ENCODE results near the gene GET4. TPM values are rescaled to one million over a fixed set of nuclear protein-coding genes. Genes with fewer than 3 reads are reported as not detected.

GET4 gene
- total and polyA plus RNA-seq, 12 donors = 38.3 to 190 (median 69.4) TPM

DNA sequence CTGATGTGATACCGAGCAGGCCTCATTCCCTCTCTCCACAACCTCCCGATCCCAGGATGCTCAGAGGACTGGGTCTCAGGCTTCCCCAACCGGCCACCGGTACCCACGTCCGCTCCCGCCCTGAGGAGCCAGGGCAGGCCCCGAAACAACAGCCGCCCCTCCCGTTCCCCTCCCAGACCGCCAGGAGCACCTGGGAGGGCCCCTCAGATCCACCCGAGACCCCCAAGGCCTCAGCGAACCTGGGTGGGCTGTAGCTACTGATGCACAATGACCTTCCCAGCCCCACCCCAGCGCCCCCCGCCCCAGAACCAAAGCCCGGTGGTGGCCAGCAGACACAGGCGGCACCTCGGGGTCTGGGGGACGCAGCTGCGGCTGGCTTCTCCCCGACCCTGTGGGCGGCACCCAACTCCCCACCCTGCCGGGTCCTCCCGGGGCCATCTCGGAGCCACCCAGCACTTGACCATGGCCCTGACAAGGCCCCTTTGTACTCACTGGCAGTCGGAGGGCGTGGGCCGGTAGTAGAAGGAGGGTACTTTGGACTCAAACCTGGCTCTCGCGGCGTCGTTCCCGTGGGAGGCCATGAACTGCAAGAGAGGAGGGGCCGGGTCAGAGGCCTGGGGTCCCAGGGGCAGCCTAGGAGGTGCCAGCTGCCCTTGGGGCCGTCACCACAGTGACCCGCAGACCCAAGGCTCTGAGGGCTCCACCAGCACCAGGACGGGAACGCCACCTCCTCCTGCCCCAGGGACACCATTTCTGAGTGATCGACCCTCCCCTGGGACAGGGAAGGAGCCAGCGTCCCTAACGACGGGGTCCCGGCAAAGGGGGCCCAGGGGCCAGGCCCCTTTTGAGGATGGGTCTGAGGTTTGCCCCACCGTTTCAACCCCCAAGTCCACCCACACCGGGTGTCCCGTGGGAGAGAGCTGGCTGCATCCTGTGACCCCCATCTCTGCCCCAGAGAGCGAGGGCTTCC, 50.0 kb downstream of the GET4 start:
- Histone ChIP-seq H3K9me3 (replicated peaks in 1 of 3) (no peaks in the 10 kb centered on the region), H3K27ac (no peak overlapping the region), H3K4me3 (no peak overlapping the region), H3K4me1 (replicated peaks in 1 of 2) (no peaks in the 10 kb centered on the region), H3K27me3 (no peaks in the 10 kb centered on the region), H3K36me3 (replicated peaks in 1 of 2) (no peaks in the 10 kb centered on the region)
- 80 to 89% (median 83%) methylated on average over 21 to 47 of the region's 47 CpGs for WGBS, 4 donors
- TF ChIP-seq POLR2A (IDR thresholded peaks at IDR 0.05) = no peak
- TF ChIP-seq, protein P1, sequence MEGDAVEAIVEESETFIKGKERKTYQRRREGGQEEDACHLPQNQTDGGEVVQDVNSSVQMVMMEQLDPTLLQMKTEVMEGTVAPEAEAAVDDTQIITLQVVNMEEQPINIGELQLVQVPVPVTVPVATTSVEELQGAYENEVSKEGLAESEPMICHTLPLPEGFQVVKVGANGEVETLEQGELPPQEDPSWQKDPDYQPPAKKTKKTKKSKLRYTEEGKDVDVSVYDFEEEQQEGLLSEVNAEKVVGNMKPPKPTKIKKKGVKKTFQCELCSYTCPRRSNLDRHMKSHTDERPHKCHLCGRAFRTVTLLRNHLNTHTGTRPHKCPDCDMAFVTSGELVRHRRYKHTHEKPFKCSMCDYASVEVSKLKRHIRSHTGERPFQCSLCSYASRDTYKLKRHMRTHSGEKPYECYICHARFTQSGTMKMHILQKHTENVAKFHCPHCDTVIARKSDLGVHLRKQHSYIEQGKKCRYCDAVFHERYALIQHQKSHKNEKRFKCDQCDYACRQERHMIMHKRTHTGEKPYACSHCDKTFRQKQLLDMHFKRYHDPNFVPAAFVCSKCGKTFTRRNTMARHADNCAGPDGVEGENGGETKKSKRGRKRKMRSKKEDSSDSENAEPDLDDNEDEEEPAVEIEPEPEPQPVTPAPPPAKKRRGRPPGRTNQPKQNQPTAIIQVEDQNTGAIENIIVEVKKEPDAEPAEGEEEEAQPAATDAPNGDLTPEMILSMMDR (IDR thresholded peaks at IDR 0.05) = no peak
- DNase-seq = peak in 1 of 7 donors; percentile 13
- intact Hi-C loops (cut with DNase I) = no loop called here

DNA sequence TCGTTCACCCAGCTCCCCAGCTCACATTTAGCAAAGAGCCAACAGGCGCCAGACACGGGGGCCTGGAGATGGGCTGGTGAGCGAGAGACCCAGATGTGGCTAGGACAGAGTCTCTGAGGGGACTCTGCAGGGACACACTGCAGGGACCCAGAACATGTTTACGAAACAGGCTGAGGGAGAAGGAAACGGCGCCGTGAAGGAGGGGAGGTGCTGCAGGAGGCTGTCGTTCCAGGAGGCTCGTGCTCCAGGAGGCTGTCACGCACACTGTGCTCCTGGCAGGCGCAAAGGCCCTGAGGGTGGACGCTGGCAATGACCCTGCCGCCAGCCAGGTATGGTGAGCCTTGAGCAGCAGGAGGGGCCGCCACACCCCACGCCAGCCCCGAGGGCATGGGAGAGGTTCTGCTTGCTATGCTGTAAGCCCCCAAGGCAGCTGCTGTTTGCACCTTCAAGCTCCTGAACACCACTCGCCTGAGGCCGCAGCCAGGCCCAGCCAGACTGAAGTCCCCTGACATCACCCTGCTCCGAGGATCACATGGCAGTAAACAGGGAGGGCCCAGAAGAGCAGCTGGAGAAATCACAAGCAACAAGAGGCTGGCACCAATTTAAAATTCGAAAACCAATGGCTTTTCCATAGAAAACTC, 50.8 kb downstream of the GET4 start:
- H3K4me1 ChIP-seq (replicated peaks in 1 of 2) = no peaks in the 10 kb centered on the region
- H3K27ac ChIP-seq = no peak overlapping the region
- intact Hi-C loops (cut with DNase I) = no loop called here
- WGBS, 4 donors = 75 to 83% (median 81%) methylated on average over 16 to 21 of the region's 21 CpGs
- H3K9me3 ChIP-seq (replicated peaks in 1 of 3) = no peaks in the 10 kb centered on the region
- peak in 1 of 7 donors; percentile 13 for DNase-seq
- H3K4me3 ChIP-seq = no peak overlapping the region
- no peaks in the 10 kb centered on the region for H3K36me3 ChIP-seq (replicated peaks in 1 of 2)
- no peak for TF ChIP-seq POLR2A (IDR thresholded peaks at IDR 0.05)
- TF ChIP-seq, protein P1 (IDR thresholded peaks at IDR 0.05) = no peak
- no peaks in the 10 kb centered on the region for H3K27me3 ChIP-seq

DNA sequence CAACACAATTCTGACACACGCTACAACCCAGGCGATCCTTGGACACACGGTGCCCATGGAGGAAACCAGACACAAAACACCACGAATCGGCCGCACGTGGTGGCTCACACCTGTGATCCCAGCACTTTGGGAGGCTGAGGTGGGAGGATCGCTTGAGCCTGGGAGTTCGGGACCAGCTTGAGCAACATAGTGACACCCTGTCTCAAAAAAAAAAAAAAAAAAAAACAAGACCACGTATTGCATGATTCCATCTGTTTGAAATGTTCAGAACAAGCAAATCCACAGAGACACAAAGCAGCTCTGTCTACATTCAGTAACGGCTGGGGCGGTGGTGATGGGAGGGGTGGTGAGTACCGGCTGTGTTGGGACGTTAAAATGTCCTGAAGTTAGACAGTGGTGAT, 53.0 kb downstream of the GET4 start:
- TF ChIP-seq, protein P1 (IDR thresholded peaks at IDR 0.05) = no peak
- no peak for TF ChIP-seq POLR2A (IDR thresholded peaks at IDR 0.05)
- Histone ChIP-seq H3K36me3 (replicated peaks in 1 of 2) (no peaks in the 10 kb centered on the region), H3K4me3 (no peak overlapping the region), H3K9me3 (replicated peaks in 1 of 3) (no peaks in the 10 kb centered on the region), H3K27me3 (no peaks in the 10 kb centered on the region), H3K4me1 (replicated peaks in 1 of 2) (no peaks in the 10 kb centered on the region), H3K27ac (no peak overlapping the region)
- 85 to 92% (median 88%) methylated on average over 14 of the region's 14 CpGs for WGBS, 4 donors
- intact Hi-C loops (cut with DNase I) = no loop called here
- DNase-seq = peak in 1 of 7 donors; percentile 13

DNA sequence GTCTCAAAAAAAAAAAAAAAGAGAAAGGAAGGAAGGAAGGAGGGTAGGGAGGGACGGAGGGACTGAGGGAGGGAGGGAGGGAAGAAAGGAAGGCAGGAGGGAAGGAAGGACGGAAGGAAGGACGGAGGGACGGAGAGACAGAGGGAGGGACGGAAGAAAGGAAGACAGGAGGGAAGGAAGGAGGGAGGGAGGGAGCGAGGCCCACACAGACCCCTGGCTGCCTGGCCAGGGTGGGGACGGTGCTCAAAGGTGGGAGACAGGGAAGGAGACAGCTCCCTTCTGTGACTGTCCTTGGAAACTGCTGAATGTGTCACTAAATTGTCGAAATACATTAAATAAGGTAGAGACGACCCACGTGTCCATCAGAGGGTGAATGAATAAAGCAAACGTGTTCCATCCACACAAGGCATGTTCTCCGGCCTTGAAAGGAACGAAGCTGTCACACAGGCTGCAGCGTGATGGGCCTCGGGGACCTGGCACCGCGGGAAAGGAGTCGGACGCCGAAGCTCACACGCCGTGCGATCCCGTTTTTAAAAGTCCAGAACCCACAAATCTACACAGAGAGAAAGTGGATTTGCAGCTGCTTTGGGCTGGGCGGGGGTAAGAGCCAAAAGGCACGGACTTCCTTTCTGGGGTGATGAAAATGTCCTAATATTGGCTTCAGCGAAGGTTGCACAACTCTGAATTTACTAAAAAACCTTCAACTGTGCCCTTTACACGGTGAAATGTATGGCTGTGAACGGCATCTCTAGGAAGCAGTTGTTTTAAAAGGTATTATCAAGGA, 54.8 kb downstream of the GET4 start:
- intact Hi-C loops (cut with DNase I) = loop anchor here in 1 of 2 donors (5.0 kb wide), 1 partner anchor 609 kb away; no protein-coding TSS in a partner anchor
- Histone ChIP-seq H3K4me1 (replicated peaks in 1 of 2) (no peaks in the 10 kb centered on the region), H3K36me3 (replicated peaks in 1 of 2) (no peaks in the 10 kb centered on the region), H3K4me3 (no peak overlapping the region), H3K9me3 (replicated peaks in 1 of 3) (no peaks in the 10 kb centered on the region), H3K27ac (no peak overlapping the region), H3K27me3 (no peaks in the 10 kb centered on the region)
- DNase-seq = no peak
- TF ChIP-seq, protein P1 (IDR thresholded peaks at IDR 0.05) = no peak
- no peak for TF ChIP-seq POLR2A (IDR thresholded peaks at IDR 0.05)
- WGBS, 4 donors = 60 to 72% (median 70%) methylated on average over 29 of the region's 29 CpGs

Data from adrenal gland (tissue), 12 donors.